Endothelial cell (in vitro differentiated cells): ENCODE data around the gene SLC12A2. TPM values are rescaled to one million over a fixed set of nuclear protein-coding genes. Genes with fewer than 3 reads are reported as not detected.

Experiments
- DNase-seq: peaks from one replicate; pipeline ENCODE4 v3.0.0; 2021; ENCODE audit warnings: low spot score
- H3K27ac Mint-ChIP-seq: one replicate; pipeline ENCODE4 v1.8.0; 2021; ENCODE audit warnings: mixed read lengths, inconsistent platforms; ENCODE audit not compliant: unreplicated experiment
- H3K27me3 Mint-ChIP-seq: one replicate; pipeline ENCODE4 v1.8.0; 2021; ENCODE audit warnings: mild to moderate bottlenecking, moderate library complexity, mixed read lengths, inconsistent platforms; ENCODE audit not compliant: unreplicated experiment
- H3K36me3 Mint-ChIP-seq: one replicate; pipeline ENCODE4 v1.8.0; 2021; ENCODE audit warnings: mild to moderate bottlenecking, low read depth, mixed read lengths, inconsistent platforms; ENCODE audit not compliant: unreplicated experiment
- H3K4me1 Mint-ChIP-seq: one replicate; pipeline ENCODE4 v1.8.0; 2021; ENCODE audit warnings: mild to moderate bottlenecking, mixed read lengths, inconsistent platforms; ENCODE audit not compliant: unreplicated experiment
- H3K4me3 Mint-ChIP-seq: one replicate; pipeline ENCODE4 v1.8.0; 2021; ENCODE audit warnings: mild to moderate bottlenecking, mixed read lengths, inconsistent platforms; ENCODE audit not compliant: unreplicated experiment
- H3K9me3 Mint-ChIP-seq: one replicate; pipeline ENCODE4 v1.8.0; 2021; ENCODE audit warnings: mixed read lengths, inconsistent platforms; ENCODE audit not compliant: unreplicated experiment
- total RNA-seq: library from RNA; stranded (reverse); fragmentation: NEBNext Ultra II Directional; extraction: Animal tissue kit (Norgen Biotek cat#: 25700); gene quantifications from one replicate; pipeline ENCODE4 v1.2.1, GENCODE V29; 2021; ENCODE audit not compliant: unreplicated experiment
- TF ChIP-seq, protein P1 (sequence below): fragments of 200-600 bp; sonication (generic); IDR thresholded peaks from one replicate; pipeline ENCODE4 v1.5.0; 2021; ENCODE audit warnings: antibody characterized with exemption; ENCODE audit not compliant: unreplicated experiment

Gene SLC12A2
- total RNA-seq, 1 donor from 2014 or later, result 45.7 TPM

GRCh38 chr5:128074953-128075352 is 8.6 kb upstream of the SLC12A2 start:
- H3K27me3 Mint-ChIP-seq, result no peaks in the 10 kb centered on the region
- peaks cover 3% of the 10 kb centered on the region for H3K4me1 Mint-ChIP-seq
- DNase-seq, result no peak
- H3K27ac Mint-ChIP-seq, result no peak overlapping the region
- no peaks in the 10 kb centered on the region for H3K36me3 Mint-ChIP-seq
- TF ChIP-seq, protein P1, sequence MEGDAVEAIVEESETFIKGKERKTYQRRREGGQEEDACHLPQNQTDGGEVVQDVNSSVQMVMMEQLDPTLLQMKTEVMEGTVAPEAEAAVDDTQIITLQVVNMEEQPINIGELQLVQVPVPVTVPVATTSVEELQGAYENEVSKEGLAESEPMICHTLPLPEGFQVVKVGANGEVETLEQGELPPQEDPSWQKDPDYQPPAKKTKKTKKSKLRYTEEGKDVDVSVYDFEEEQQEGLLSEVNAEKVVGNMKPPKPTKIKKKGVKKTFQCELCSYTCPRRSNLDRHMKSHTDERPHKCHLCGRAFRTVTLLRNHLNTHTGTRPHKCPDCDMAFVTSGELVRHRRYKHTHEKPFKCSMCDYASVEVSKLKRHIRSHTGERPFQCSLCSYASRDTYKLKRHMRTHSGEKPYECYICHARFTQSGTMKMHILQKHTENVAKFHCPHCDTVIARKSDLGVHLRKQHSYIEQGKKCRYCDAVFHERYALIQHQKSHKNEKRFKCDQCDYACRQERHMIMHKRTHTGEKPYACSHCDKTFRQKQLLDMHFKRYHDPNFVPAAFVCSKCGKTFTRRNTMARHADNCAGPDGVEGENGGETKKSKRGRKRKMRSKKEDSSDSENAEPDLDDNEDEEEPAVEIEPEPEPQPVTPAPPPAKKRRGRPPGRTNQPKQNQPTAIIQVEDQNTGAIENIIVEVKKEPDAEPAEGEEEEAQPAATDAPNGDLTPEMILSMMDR, result no peak
- H3K4me3 Mint-ChIP-seq, result no peak overlapping the region
- no peaks in the 10 kb centered on the region for H3K9me3 Mint-ChIP-seq

GRCh38 chr5:128077526-128077925 is 6.0 kb upstream of the SLC12A2 start:
- Mint-ChIP-seq H3K9me3 (no peaks in the 10 kb centered on the region), H3K27me3 (peaks cover 6% of the 10 kb centered on the region), H3K4me3 (no peak overlapping the region), H3K36me3 (no peaks in the 10 kb centered on the region), H3K4me1 (peaks cover 20% of the 10 kb centered on the region), H3K27ac (no peak overlapping the region)
- no peak for DNase-seq
- TF ChIP-seq, protein P1, result no peak

GRCh38 chr5:128081111-128081851 is 2.3 kb upstream of the SLC12A2 start:
- peak overlapping the region; percentile 95 for H3K4me3 Mint-ChIP-seq
- H3K4me1 Mint-ChIP-seq, result peaks cover 32% of the 10 kb centered on the region
- no peaks in the 10 kb centered on the region for H3K9me3 Mint-ChIP-seq
- TF ChIP-seq, protein P1, result no peak
- H3K27ac Mint-ChIP-seq, result no peak overlapping the region
- peaks cover 5% of the 10 kb centered on the region for H3K36me3 Mint-ChIP-seq
- peaks cover 11% of the 10 kb centered on the region for H3K27me3 Mint-ChIP-seq
- no peak for DNase-seq

GRCh38 chr5:128082551-128083032 is 974 bp upstream of the SLC12A2 start:
- Mint-ChIP-seq H3K4me3 (peak overlapping the region; percentile 95), H3K27me3 (peaks cover 11% of the 10 kb centered on the region), H3K27ac (peak overlapping the region; percentile 76), H3K36me3 (peaks cover 6% of the 10 kb centered on the region), H3K4me1 (peaks cover 38% of the 10 kb centered on the region), H3K9me3 (no peaks in the 10 kb centered on the region)
- DNase-seq, result no peak
- TF ChIP-seq, protein P1, result no peak

GRCh38 chr5:128083811-128084227 is 253 bp downstream of the SLC12A2 start:
- H3K27me3 Mint-ChIP-seq, result peaks cover 11% of the 10 kb centered on the region
- no peak overlapping the region for H3K4me3 Mint-ChIP-seq
- peaks cover 11% of the 10 kb centered on the region for H3K36me3 Mint-ChIP-seq
- DNase-seq, result peak; percentile 71
- no peaks in the 10 kb centered on the region for H3K9me3 Mint-ChIP-seq
- peaks cover 44% of the 10 kb centered on the region for H3K4me1 Mint-ChIP-seq
- TF ChIP-seq, protein P1, result peak; percentile 10
- H3K27ac Mint-ChIP-seq, result no peak overlapping the region
